ENCODE data around the gene VOPP1. TPM values are rescaled to one million over a fixed set of nuclear protein-coding genes. Genes with fewer than 3 reads are reported as not detected.
A peak's percentile ranks its signal among the peaks of the same experiment; 100 is the strongest.

VOPP1 gene
- total RNA-seq, 6 experiments from 2014 or later, result 15.8 to 30.3 (median 23.2) TPM

DNA sequence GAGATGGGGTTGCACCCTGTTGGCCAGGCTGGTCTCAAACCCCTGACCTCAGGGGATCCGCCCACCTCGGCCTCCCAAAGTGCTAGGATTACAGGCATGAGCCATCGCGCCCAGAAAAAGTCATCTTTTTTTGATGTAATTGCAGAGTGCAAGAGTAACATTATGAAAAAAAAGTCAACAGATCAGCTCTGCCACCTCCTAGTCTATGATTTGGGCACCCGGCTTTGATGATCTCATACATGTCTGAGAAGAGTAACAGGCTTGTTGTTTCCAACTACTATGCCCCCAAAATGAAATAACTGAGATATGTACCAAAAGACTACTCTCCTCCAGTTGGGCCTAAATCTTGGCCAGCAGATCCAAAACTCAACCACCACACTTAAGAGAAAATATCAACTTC is 40.8 kb downstream of the VOPP1 start:
- Histone ChIP-seq H3K36me3 (no peaks in the 10 kb centered on the region), H3K4me3 (no peak overlapping the region), H3K4me1 (no peaks in the 10 kb centered on the region), H3K27ac (no peak overlapping the region), H3K27me3 (no peaks in the 10 kb centered on the region), H3K9me3 (no peaks in the 10 kb centered on the region)
- 81% methylated on average over 5 of the region's 5 CpGs for WGBS (ENCODE audit: insufficient coverage, low coverage, low lambda C conversion rate, missing lambda C conversion rate)
- no peak for TF ChIP-seq POLR2A (IDR thresholded peaks at IDR 0.05)
- TF ChIP-seq, protein P1, sequence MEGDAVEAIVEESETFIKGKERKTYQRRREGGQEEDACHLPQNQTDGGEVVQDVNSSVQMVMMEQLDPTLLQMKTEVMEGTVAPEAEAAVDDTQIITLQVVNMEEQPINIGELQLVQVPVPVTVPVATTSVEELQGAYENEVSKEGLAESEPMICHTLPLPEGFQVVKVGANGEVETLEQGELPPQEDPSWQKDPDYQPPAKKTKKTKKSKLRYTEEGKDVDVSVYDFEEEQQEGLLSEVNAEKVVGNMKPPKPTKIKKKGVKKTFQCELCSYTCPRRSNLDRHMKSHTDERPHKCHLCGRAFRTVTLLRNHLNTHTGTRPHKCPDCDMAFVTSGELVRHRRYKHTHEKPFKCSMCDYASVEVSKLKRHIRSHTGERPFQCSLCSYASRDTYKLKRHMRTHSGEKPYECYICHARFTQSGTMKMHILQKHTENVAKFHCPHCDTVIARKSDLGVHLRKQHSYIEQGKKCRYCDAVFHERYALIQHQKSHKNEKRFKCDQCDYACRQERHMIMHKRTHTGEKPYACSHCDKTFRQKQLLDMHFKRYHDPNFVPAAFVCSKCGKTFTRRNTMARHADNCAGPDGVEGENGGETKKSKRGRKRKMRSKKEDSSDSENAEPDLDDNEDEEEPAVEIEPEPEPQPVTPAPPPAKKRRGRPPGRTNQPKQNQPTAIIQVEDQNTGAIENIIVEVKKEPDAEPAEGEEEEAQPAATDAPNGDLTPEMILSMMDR (IDR thresholded peaks at IDR 0.05), result no peak
- ATAC-seq (no peak), DNase-seq (no peak)
- intact Hi-C loops (cut with DNase I), result no loop called here

DNA sequence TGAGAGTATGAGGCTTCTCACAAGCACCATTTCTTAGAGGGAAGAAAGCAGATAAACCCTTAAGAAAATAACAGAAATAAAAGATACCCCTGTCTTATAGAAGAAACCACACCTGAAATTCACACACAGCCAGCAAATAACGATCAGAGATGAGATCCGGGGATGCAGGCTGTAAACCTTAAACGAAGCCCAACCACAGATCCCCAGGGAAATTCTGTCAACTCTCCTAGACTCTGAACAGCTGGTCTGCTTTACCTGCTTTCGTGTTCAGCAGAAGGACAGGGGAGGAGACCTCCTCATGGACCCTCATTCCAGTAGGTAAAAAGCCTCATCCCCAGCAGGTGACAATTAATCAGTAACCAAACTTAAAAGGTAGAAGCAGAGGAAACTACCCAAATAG is 45.0 kb downstream of the VOPP1 start:
- Histone ChIP-seq H3K27ac (no peak overlapping the region), H3K27me3 (no peaks in the 10 kb centered on the region), H3K9me3 (no peaks in the 10 kb centered on the region), H3K36me3 (no peaks in the 10 kb centered on the region), H3K4me3 (no peak overlapping the region), H3K4me1 (peaks cover 0 to 3% (median 0%) of the 10 kb centered on the region in 4 donors)
- no peak for TF ChIP-seq POLR2A (IDR thresholded peaks at IDR 0.05)
- TF ChIP-seq, protein P1 (IDR thresholded peaks at IDR 0.05), result no peak
- DNase-seq (no peak), ATAC-seq (no peak)
- intact Hi-C loops (cut with DNase I), result no loop called here
- WGBS (ENCODE audit: insufficient coverage, low coverage, low lambda C conversion rate, missing lambda C conversion rate), result 77% methylated on average over 4 of the region's 4 CpGs

DNA sequence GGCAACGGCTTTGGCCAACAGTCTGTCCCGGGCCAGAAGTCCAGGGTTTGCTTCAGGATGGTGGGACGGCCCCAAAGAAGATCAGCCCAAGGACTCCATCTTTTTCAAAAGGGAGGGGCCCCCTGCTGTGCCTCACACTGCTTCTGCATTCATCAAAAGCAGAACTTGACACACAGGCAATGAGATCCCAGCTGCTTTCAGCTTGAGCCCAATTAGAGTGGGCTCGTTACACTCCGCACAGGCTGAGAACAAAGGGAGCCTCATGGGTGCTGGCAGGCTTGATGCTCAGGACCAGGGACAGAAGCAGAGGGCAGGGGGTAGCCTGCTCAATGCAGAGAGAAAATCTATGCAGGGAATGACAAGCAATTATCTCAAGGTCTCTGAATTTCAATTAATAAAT is 45.5 kb downstream of the VOPP1 start:
- intact Hi-C loops (cut with DNase I), result no loop called here
- ATAC-seq, result peak; percentile 26 to 67 (median 52)
- 56% methylated on average over 4 of the region's 5 CpGs for WGBS (ENCODE audit: insufficient coverage, low coverage, low lambda C conversion rate, missing lambda C conversion rate)
- no peak for TF ChIP-seq POLR2A (IDR thresholded peaks at IDR 0.05)
- TF ChIP-seq, protein P1 (IDR thresholded peaks at IDR 0.05), result no peak
- Histone ChIP-seq H3K27me3 (no peaks in the 10 kb centered on the region), H3K4me3 (no peak overlapping the region), H3K9me3 (no peaks in the 10 kb centered on the region), H3K36me3 (no peaks in the 10 kb centered on the region), H3K27ac (no peak overlapping the region), H3K4me1 (peaks cover 0 to 8% (median 3%) of the 10 kb centered on the region in 4 donors)
- DNase-seq, result no peak

- intact Hi-C loops (cut with DNase I), result no loop called here
- TF ChIP-seq, protein P1 (IDR thresholded peaks at IDR 0.05), result no peak
- TF ChIP-seq POLR2A (IDR thresholded peaks at IDR 0.05), result no peak
- H3K4me3 ChIP-seq, result no peak overlapping the region
Observed at GRCh38 chr7:55526329-55526728, 46.0 kb downstream of the VOPP1 start.

More at GRCh38 chr7:55526329-55526728, 46.0 kb downstream of the VOPP1 start:
- Histone ChIP-seq H3K27me3 (no peaks in the 10 kb centered on the region), H3K27ac (no peak overlapping the region), H3K9me3 (no peaks in the 10 kb centered on the region), H3K36me3 (no peaks in the 10 kb centered on the region), H3K4me1 (peaks cover 0 to 11% (median 4%) of the 10 kb centered on the region in 4 donors)
- DNase-seq (no peak), ATAC-seq (peak; percentile 50 to 57 (median 53))
- 57% methylated on average over 1 of the region's 4 CpGs for WGBS (ENCODE audit: insufficient coverage, low coverage, low lambda C conversion rate, missing lambda C conversion rate)

Measured in right lobe of liver (tissue), 6 donors.